GM19467 (cell line): ENCODE data around the gene CNTNAP2.

Experiments
- ATAC-seq: cut with Tn5 transposase; IDR thresholded peaks from one replicate; pipeline ENCODE4 v1.9.1; 2021; ENCODE audit warnings: mild to moderate bottlenecking, moderate library complexity; ENCODE audit not compliant: unreplicated experiment

Gene CNTNAP2

GRCh38 chr7:146414373-146414772, 297.8 kb downstream of the CNTNAP2 start:
- no peak for ATAC-seq

GRCh38 chr7:146414937-146415336, 298.3 kb downstream of the CNTNAP2 start:
- ATAC-seq = no peak

GRCh38 chr7:146417176-146417575, 300.6 kb downstream of the CNTNAP2 start:
- ATAC-seq = no peak

- ATAC-seq = no peak
These were observed 306.8 kb downstream of the CNTNAP2 start for GRCh38 chr7:146423446-146423845.

GRCh38 chr7:146424084-146424483, 307.5 kb downstream of the CNTNAP2 start:
- no peak for ATAC-seq

DNA sequence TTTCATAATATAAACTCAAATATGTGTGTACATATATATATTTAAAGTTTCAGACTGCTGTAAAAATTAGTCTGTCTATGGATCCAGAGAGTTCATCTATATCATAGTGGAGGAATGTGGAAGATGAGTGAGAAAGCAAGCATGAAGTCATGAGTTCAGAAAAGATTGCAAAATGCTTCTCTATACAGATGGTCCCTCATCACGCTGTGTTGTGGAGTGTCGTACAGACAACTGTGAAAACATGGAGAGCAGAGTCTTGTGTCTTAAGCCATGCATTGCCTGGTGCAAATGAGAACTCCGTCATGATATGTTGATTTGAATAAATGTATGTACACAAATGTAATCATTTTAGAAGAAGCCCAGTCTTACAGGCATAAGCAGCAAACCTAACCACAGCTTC, 316.9 kb downstream of the CNTNAP2 start:
- no peak for ATAC-seq

DNA sequence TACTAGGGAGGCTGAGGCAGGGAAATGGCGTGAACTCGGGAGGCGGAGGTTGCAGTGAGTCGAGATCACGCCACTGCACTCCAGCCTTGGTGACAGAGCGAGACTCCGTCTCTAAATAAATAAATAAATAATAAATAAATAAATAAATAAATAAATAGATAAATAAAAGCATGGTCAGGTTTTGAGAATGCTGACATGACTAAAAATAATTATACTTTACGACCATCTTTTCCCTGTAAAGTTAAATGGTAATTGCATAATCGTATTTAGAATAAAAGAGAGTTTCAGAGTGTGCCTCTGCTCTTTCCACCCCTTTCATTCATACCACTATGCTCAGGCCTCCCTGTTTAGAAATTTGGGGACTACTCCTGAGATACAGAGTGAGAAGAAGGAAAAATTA, 326.5 kb downstream of the CNTNAP2 start:
- ATAC-seq = no peak

DNA sequence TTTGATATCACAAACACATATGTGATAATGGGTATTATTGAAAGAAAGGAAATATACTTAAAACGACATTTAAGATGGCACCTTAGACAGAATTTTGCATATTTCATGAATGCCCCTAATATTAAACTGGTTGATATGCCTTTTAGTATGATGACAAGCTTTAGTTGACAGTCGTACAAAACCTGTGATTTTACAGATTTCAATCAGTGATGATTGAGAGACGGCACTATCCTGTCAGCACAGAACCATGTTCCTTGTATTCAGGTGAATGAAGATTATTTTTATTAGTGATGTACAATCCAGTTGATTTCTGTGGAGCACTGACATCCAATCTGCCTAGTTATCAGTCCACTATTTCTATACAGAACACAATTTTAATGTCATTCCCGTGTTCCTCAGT, 333.0 kb downstream of the CNTNAP2 start:
- no peak for ATAC-seq

GRCh38 chr7:146455091-146455655, 338.6 kb downstream of the CNTNAP2 start:
- ATAC-seq = no peak

DNA sequence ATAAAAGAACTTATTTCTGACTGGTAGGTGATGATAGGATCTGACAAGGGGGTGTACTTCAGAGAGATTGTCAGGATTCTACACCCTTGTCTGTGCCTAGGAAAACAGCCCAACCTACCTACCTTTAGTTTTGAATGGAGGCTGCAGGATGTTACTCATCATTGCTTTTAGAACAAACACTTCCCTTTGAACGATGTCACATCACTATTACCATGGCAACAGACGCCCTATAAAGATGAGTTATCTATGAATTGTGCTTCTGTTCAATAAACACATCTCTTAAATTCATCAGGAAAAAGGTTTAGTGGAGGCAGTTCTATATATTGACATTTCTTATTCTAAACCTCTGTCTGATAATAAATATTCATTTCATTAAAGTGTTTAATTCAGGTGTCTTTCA, 362.4 kb downstream of the CNTNAP2 start:
- ATAC-seq = no peak

DNA sequence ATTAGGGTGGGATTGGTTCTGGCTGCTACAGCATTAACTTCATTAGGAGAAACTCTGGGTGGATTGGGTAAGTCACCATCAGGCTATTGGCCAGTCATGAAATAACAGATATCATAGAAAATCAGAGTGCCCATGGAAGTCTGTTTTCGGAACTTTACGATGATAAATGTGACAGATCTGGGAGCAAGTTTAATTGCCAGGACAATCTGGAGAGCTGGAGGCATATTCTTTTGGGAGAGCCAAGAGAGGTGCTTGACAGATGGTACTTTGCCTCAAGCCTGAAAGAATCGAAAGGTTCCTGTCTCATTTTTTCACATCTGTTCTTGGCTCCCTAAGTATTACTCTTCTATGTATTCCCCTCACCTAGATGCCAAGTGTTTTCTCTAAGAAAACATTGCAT, 369.9 kb downstream of the CNTNAP2 start:
- ATAC-seq = no peak

- ATAC-seq = no peak
These were observed 375.4 kb downstream of the CNTNAP2 start for GRCh38 chr7:146492017-146492416.

DNA sequence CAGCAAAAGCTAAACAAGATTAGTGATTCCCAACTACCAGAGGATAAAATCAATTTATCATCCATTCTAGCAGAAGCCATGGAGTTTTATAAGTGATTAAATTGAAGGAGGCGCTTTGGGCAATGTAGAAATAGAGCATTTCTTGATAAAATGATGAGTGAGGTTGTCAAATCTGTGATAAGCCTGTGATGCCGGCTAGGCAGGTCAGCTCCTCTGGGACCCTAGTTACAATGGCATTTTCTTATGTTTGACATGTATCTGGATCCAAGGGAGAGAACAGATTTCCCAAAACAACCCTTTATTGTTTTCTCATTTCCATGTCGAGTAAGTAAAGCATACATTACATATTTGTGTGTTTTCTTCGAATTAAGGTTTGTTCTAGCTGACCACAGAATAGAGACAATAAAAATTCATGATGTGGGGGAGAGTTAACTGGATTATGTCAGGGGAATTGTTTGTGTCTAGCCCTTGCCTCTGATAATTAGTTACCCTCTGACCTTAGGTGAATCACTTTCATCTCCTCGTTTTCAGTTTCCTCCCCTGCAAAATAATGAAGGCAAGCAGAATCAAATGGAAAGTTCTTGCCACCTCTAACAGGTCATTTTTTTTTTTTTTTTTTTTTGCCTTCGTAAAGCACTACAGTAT, 378.5 kb downstream of the CNTNAP2 start:
- no peak for ATAC-seq

DNA sequence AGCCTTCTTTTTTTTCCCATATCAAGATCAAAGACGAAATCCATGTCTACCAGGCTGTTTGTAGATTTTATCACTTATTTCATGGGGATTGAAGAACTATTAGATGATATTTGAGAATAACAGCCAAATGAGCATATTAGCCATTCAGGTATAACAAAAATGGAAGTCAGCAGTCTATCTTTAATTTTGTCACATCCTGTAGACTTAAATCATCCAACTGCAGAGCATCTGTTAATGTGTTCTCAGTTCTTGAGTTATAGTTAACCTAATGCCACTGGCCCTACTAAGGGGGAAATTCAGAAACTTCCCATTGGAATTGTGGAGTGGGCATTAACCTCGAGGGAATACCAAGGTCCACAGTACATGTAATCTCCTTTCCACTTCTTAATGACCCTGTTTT, 380.1 kb downstream of the CNTNAP2 start:
- no peak for ATAC-seq

DNA sequence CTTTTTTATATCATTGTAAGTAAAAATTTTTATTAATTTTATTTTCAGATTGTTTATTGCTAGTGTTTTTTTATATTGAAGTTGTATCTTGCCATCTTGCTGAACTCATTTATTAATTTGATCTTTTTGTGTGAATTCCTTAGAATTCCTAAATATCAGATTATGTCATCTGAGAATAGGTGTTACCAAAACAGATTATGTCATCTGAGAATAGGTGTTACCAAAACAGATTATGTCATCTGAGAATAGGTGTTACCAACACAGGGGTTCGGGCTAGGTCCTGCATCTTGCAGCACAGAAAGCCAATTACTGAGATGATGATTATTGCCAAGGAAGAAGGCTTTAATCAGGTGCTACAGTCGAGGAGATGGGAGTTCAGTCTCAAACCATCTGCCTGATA, 383.4 kb downstream of the CNTNAP2 start:
- ATAC-seq = no peak

GRCh38 chr7:146503844-146504243, 387.2 kb downstream of the CNTNAP2 start:
- no peak for ATAC-seq

DNA sequence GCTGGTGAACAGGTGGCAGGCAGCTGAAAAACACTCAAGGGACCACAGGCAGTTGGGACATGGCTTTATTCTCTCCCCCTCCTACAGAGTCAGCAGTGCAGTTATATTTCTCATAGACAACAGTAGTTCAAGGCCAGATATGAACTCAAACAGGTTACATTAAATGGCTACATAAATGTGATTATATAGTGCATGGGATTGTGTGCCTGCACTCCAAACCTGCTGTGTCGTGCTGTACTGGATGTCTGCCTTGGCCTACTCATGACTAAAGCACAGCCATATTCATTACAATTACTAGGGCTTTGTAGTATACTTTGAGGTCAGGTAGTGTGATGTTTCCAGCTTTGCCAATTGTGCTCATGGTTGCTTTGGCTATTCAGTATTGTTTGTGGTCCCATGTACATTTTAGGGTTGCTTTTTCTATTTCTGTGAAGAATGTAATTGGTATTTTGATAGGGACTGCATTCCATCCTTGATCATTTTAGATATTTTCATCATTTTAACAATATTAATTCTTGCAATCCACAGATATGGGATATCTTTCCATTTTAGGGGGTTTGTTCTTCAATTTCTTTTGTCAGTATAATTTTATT, 393.6 kb downstream of the CNTNAP2 start:
- ATAC-seq = no peak

GRCh38 chr7:146514304-146514703, 397.7 kb downstream of the CNTNAP2 start:
- no peak for ATAC-seq

DNA sequence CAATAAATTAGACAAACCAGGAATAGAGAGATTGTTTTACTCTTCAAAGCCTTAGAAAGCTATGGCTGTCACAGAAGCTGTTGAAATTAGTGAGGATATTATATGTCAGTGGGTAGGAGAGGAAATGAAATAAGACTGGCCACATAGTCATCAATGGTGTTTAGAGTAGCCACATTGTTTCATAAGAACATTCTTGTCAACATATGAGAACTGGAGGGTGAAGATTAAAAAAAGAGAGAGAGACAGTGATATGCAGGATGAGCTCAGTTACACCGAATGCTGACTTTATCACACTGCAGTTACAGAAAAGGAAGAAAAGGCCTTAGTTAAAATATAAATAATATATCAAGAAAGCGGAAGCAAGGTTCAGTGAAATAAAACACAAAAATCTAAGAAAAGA, 412.0 kb downstream of the CNTNAP2 start:
- no peak for ATAC-seq

- ATAC-seq = no peak
These were observed 423.2 kb downstream of the CNTNAP2 start for GRCh38 chr7:146539836-146540235.

GRCh38 chr7:146542101-146542500, 425.5 kb downstream of the CNTNAP2 start:
- no peak for ATAC-seq

DNA sequence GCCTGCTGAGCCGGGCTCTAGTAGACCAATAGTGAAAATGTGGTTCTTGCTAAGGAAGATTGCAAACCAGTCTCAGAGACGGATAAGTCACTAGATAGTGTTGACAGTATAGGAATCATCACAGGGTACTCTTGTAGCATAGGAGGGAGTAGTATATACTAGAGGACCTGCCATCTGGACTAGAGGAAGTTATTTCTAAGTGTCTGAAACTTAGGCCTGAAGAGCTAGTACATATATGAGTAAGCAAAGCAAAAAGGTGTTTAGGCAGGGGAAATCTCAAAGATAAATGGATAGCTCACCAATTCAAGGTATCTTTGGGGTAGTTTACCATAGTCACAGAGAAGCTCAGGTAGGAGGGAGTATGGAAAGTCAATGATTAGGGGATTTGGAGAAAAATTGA, 428.1 kb downstream of the CNTNAP2 start:
- no peak for ATAC-seq

DNA sequence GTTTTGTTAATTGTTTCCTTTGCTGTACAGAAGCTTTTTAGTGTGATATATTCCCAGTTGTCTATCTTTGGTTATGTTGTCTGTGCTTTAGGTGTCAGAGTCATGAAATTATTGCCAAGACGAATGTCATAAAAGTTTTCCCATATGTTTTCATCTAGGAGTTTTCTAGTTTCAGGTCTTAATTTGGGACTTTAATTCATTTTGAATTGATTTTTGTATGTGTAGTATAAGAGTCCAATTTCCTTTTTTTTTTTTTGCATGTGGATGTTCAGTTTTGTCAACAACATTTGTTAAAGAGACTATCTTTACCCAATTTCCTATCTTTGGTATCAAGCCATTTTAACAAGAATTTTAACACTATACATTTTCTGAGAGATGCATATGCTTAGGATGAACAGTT, 432.2 kb downstream of the CNTNAP2 start:
- no peak for ATAC-seq
